A549 (cell line): ENCODE results near the gene FGF14. TPM values are rescaled to one million over a fixed set of nuclear protein-coding genes. Genes with fewer than 3 reads are reported as not detected.
A peak's percentile ranks its signal among the peaks of the same experiment; 100 is the strongest.
"Not testable (repeated sequence)": the region's sequence is repeated elsewhere in the genome, so short reads cannot be mapped to it uniquely, and the experiment has no call there.

ENCODE experiments used
- ATAC-seq, 2 experiments: fragments of 200-7000 bp in 1 of 2; fragments of >200 bp in 1 of 2; cut with Nextera tagmentation in 1 of 2; cut with Tn5 transposase in 1 of 2; 3 replicates each; pipeline versions ENCODE4 v1.8.0 to v1.9.1; 2018 to 2020; ENCODE audit warnings: mild to moderate bottlenecking in 1 of 2, moderate library complexity in 1 of 2
- CTCF ChIA-PET: fragments of 300-600 bp; sonication (Branson Sonifier 250); formaldehyde crosslinking; extraction: SDS; loops from one replicate; lab custom pipeline; 2021; ENCODE audit warnings: antibody characterized with exemption, inconsistent platforms; lab: Yijun Ruan, JAX
- POLR2A ChIA-PET: fragments of 350-600 bp; formaldehyde crosslinking; extraction: SDS; loops from one replicate; lab custom pipeline; 2021; ENCODE audit warnings: antibody characterized with exemption, inconsistent platforms; lab: Yijun Ruan, JAX
- DNase-seq, 2 experiments: peaks; one replicate each; pipeline versions ENCODE4 v3.0.0 to v3.0.0-alpha.2; 2011 to 2016; ENCODE audit warnings: low read depth in 1 of 2, low spot score in 1 of 2
- FAIRE-seq: peaks from 2 replicates; lab custom pipeline; 2011; peaks lifted over from hg19 to GRCh38; lab: Jason Lieb, UNC
- H3K27ac ChIP-seq, 2 experiments: fragments of >200 bp; sonication (Bioruptor Twin); formaldehyde crosslinking; 3 replicates each; pipeline ENCODE4 v1.5.1; 2016 to 2017
- H3K4me1 ChIP-seq: fragments of >200 bp; sonication (Bioruptor Twin); formaldehyde crosslinking; 3 replicates; pipeline ENCODE4 v1.6.1; 2016
- H3K4me2 ChIP-seq: fragments of >200 bp; sonication (Bioruptor Twin); formaldehyde crosslinking; 3 replicates; pipeline ENCODE4 v1.6.1; 2016
- H3K4me3 ChIP-seq: fragments of >200 bp; sonication (Bioruptor Twin); formaldehyde crosslinking; 3 replicates; pipeline ENCODE4 v1.5.1; 2016
- H3K9me3 ChIP-seq: fragments of >200 bp; sonication (Bioruptor Twin); formaldehyde crosslinking; 3 replicates; pipeline ENCODE4 v1.6.1; 2016
- CBX8 ChIP-seq: fragments of 200-600 bp; sonication (generic); IDR thresholded peaks from 2 replicates; pipeline ENCODE4 v1.6.1; 2016
- CTCF ChIP-seq: fragments of >200 bp; sonication (Bioruptor Twin); formaldehyde crosslinking; IDR thresholded peaks from 3 replicates; pipeline ENCODE4 v1.5.1; 2016
- EHMT2 ChIP-seq: fragments of 200-600 bp; sonication (generic); IDR thresholded peaks from 2 replicates; pipeline ENCODE4 v1.6.1; 2016; ENCODE audit warnings: antibody characterized with exemption, low read depth, mild to moderate bottlenecking, moderate library complexity
- EP300 ChIP-seq, 2 experiments: fragments of >200 bp; sonication (Bioruptor Twin); formaldehyde crosslinking; IDR thresholded peaks; 2 replicates in 1 of 2; 3 replicates in 1 of 2; pipeline ENCODE4 v1.6.1; 2016 to 2017
- ESRRA ChIP-seq: fragments of 150-350 bp; IDR thresholded peaks from 2 replicates; pipeline ENCODE4 v1.6.1; 2014; ENCODE audit warnings: mild to moderate bottlenecking, low read length, borderline replicate concordance
- FOXS1 ChIP-seq: fragments of 250-450 bp; sonication (Bioruptor Pico); IDR thresholded peaks from 2 replicates; pipeline ENCODE4 v1.5.0; 2020; ENCODE audit warnings: mild to moderate bottlenecking, moderate library complexity
- HDAC2 ChIP-seq: fragments of 200-600 bp; sonication (generic); IDR thresholded peaks from 2 replicates; pipeline ENCODE4 v1.6.1; 2016
- HES2 ChIP-seq: fragments of >200 bp; sonication (Bioruptor Twin); formaldehyde crosslinking; IDR thresholded peaks from 2 replicates; pipeline ENCODE4 v1.6.1; 2016
- JUNB ChIP-seq: fragments of >200 bp; sonication (Bioruptor Twin); formaldehyde crosslinking; IDR thresholded peaks from 2 replicates; pipeline ENCODE4 v1.6.1; 2016
- KDM1A ChIP-seq: fragments of 200-600 bp; sonication (generic); IDR thresholded peaks from 2 replicates; pipeline ENCODE4 v1.6.1; 2016; ENCODE audit warnings: low read depth, mild to moderate bottlenecking
- MAX ChIP-seq: IDR thresholded peaks from 2 replicates; pipeline ENCODE4 v1.6.1; 2012
- NFE2L2 ChIP-seq: fragments of 150-350 bp; conservative IDR thresholded peaks from 2 replicates; pipeline ENCODE4 v1.6.1; 2014; ENCODE audit warnings: low read length
- NPAS2 ChIP-seq: fragments of 250-450 bp; sonication (Bioruptor Pico); IDR thresholded peaks from 2 replicates; pipeline ENCODE4 v1.8.0; 2022; ENCODE audit warnings: mild to moderate bottlenecking, moderate library complexity, borderline replicate concordance
- NR3C1 ChIP-seq: fragments of >200 bp; sonication (Bioruptor Twin); formaldehyde crosslinking; IDR thresholded peaks from 3 replicates; pipeline ENCODE4 v1.6.1; 2017
- PHF8 ChIP-seq: fragments of 200-600 bp; sonication (generic); IDR thresholded peaks from 2 replicates; pipeline ENCODE4 v1.6.1; 2016; ENCODE audit warnings: low read depth, mild to moderate bottlenecking, antibody characterized with exemption, moderate library complexity, borderline replicate concordance
- POLR2AphosphoS2 ChIP-seq: conservative IDR thresholded peaks from 2 replicates; pipeline ENCODE4 v1.6.1; 2012; ENCODE audit warnings: low read length, improper control_type of control experiment, inconsistent platforms
- RAD21 ChIP-seq, 2 experiments: fragments of >200 bp in 1 of 2; sonication (Bioruptor Twin) in 1 of 2; formaldehyde crosslinking in 1 of 2; IDR thresholded peaks in 1 of 2; conservative IDR thresholded peaks in 1 of 2; 2 replicates in 1 of 2; 3 replicates in 1 of 2; pipeline ENCODE4 v1.6.1; 2012 to 2018; ENCODE audit warnings: inconsistent platforms in 1 of 2
- RARB ChIP-seq: fragments of 250-450 bp; sonication (Bioruptor Pico); IDR thresholded peaks from 2 replicates; pipeline ENCODE4 v1.8.0; 2021; ENCODE audit warnings: mild to moderate bottlenecking, moderate library complexity
- RCOR1 ChIP-seq: fragments of 150-350 bp; IDR thresholded peaks from 2 replicates; pipeline ENCODE4 v1.6.1; 2014; ENCODE audit warnings: antibody characterized with exemption, low read length, low read depth
- SMC3 ChIP-seq: fragments of >200 bp; sonication (Bioruptor Twin); formaldehyde crosslinking; IDR thresholded peaks from 3 replicates; pipeline ENCODE4 v1.6.1; 2018; ENCODE audit warnings: inconsistent platforms
- SREBF2 ChIP-seq: fragments of 450-650 bp; IDR thresholded peaks from 2 replicates; pipeline ENCODE4 v1.6.1; 2014; ENCODE audit warnings: mild to moderate bottlenecking, moderate library complexity
- WGBS: methylation state at CpG from one replicate; pipeline ENCODE4 v1.1.6; 2017; ENCODE audit errors: missing lambda C conversion rate; 5-methylcytosine and 5-hydroxymethylcytosine counted together
- polyA plus RNA-seq, 4 experiments: library from polyadenylated mRNA; depleted of rRNA in 3 of 4; stranded (reverse); fragments of >200 nt; fragmentation: RNase III in 1 of 4; extraction: RNeasy Plus Mini Kit Qiagen cat#74134 plus additional on column Dnase treatment in 1 of 4; gene quantifications; 2 replicates in 3 of 4; 3 replicates in 1 of 4; pipeline ENCODE4 v1.2.3, GENCODE V29; 2011 to 2017

FGF14 gene
- polyA plus RNA-seq, 2 of the 4 experiments (the other 2 are of a cell fraction), result not detected

GRCh38 chr13:102142473-102142826, 259.4 kb downstream of the FGF14 start:
- H3K4me1 ChIP-seq, result no peaks in the 10 kb centered on the region
- DNase-seq (no peak), ATAC-seq (no peak), FAIRE-seq (no peak)
- no peak overlapping the region for H3K27ac ChIP-seq
- 0% methylated on average over 1 of the region's 1 CpG for WGBS
- no peak overlapping the region for H3K4me3 ChIP-seq
- CTCF ChIA-PET, result interaction anchor here (0.6 to 1.9 kb wide), 5 partner anchors 10 to 586 kb away, joined by 3 to 9 read pairs (median 4); no protein-coding TSS in a partner anchor
- POLR2A ChIA-PET, result no interaction called here
- H3K9me3 ChIP-seq, result no peaks in the 10 kb centered on the region
- no peak for TF ChIP-seq ESRRA
- no peak for TF ChIP-seq EP300 (IDR thresholded peaks at IDR 0.05)
- no peak for TF ChIP-seq RARB (CRISPR knock-in tag)
- no peak for TF ChIP-seq FOXS1 (CRISPR knock-in tag)
- TF ChIP-seq, all 56 proteins: peak for 0
- no peak overlapping the region for H3K4me2 ChIP-seq

- H3K27ac ChIP-seq, result no peak overlapping the region
- no peak for FAIRE-seq
- no peaks in the 10 kb centered on the region for H3K9me3 ChIP-seq
- TF ChIP-seq CTCF (peak; percentile 53), RAD21 (conservative IDR thresholded peaks at IDR 0.05 in 1 of 2, IDR thresholded peaks at IDR 0.05 in 1 of 2) (peak; percentile 37 to 42; a peak in 3 of 5 replicates), SMC3 (peak; percentile 52; the same call in 2 of the 3 replicates), ESRRA (no peak)
- peak; percentile 1 to 4 for DNase-seq
- no peak overlapping the region for H3K4me2 ChIP-seq
- no peaks in the 10 kb centered on the region for H3K4me1 ChIP-seq
- ChIA-PET POLR2A (no interaction called here), CTCF (interaction anchor here (0.6 to 1.9 kb wide), 9 partner anchors 8 to 587 kb away, joined by 3 to 15 read pairs (median 4); no protein-coding TSS in a partner anchor)
- no peak overlapping the region for H3K4me3 ChIP-seq
- no peak for ATAC-seq
- WGBS, result 20% methylated on average over 4 of the region's 4 CpGs
Observed at GRCh38 chr13:102141625-102142472, 260.0 kb downstream of the FGF14 start.

- ChIA-PET POLR2A (no interaction called here), CTCF (interaction anchor here (1.1 to 1.5 kb wide), 2 partner anchors 11 to 317 kb away, joined by 3 read pairs; no protein-coding TSS in a partner anchor)
- DNase-seq, result no peak
- TF ChIP-seq SREBF2 (no peak), HES2 (no peak), HDAC2 (no peak), KDM1A (no peak)
- FAIRE-seq, result no peak
- Histone ChIP-seq H3K27ac (no peak overlapping the region), H3K9me3 (no peaks in the 10 kb centered on the region), H3K4me2 (no peak overlapping the region), H3K4me1 (no peaks in the 10 kb centered on the region), H3K4me3 (no peak overlapping the region)
- ATAC-seq, result no peak
- 41% methylated on average over 4 of the region's 4 CpGs for WGBS
Observed at GRCh38 chr13:102139626-102140025, 262.2 kb downstream of the FGF14 start.

- ATAC-seq (no peak), DNase-seq (no peak), FAIRE-seq (no peak)
- no peak overlapping the region for H3K4me3 ChIP-seq
- ChIA-PET POLR2A (no interaction called here), CTCF (interaction anchor here (0.6 to 1.5 kb wide), 4 partner anchors 12 to 318 kb away, joined by 3 to 4 read pairs (median 3); no protein-coding TSS in a partner anchor)
- H3K4me1 ChIP-seq, result no peaks in the 10 kb centered on the region
- TF ChIP-seq PHF8, result no peak
- no peak for TF ChIP-seq POLR2AphosphoS2
- no peak for TF ChIP-seq CBX8
- no peak for TF ChIP-seq RCOR1
- no peak for TF ChIP-seq MAX
- no peak for TF ChIP-seq NPAS2
- no peak for TF ChIP-seq NFE2L2
- TF ChIP-seq NR3C1, result no peak
- no peak for TF ChIP-seq JUNB
- TF ChIP-seq EHMT2, result no peak
- H3K27ac ChIP-seq, result no peak overlapping the region
- no peak overlapping the region for H3K4me2 ChIP-seq
- 17% methylated on average over 2 of the region's 3 CpGs for WGBS
- no peaks in the 10 kb centered on the region for H3K9me3 ChIP-seq
Observed at GRCh38 chr13:102138635-102139190, 263.1 kb downstream of the FGF14 start.

- H3K9me3 ChIP-seq, POLR2A ChIA-PET, DNase-seq, ATAC-seq, FAIRE-seq, H3K27ac ChIP-seq, H3K4me2 ChIP-seq, CTCF ChIA-PET, H3K4me3 ChIP-seq, H3K4me1 ChIP-seq: not testable (repeated sequence)
- WGBS, result 13% methylated on average over 4 of the region's 4 CpGs
Observed at GRCh38 chr13:102137904-102138303, 263.9 kb downstream of the FGF14 start.
